GM15510 (cell line): ENCODE results near the gene PDIA4.

ENCODE experiments used
- POLR2A ChIP-seq: IDR thresholded peaks from 3 replicates; pipeline ENCODE4 v1.6.1; 2011; ENCODE audit warnings: borderline replicate concordance; ENCODE audit not compliant: insufficient read length; ENCODE audit errors: extremely low read depth

Gene PDIA4

GRCh38 chr7:148993193-148993592, 35.1 kb downstream of the PDIA4 start:
- TF ChIP-seq POLR2A: no peak

GRCh38 chr7:148991536-148991935, 36.8 kb downstream of the PDIA4 start:
- no peak for TF ChIP-seq POLR2A

- no peak for TF ChIP-seq POLR2A
Measured at GRCh38 chr7:148987751-148988512, 40.4 kb downstream of the PDIA4 start.

- peak; percentile 60 for TF ChIP-seq POLR2A
Measured at GRCh38 chr7:148987010-148987750, 41.1 kb downstream of the PDIA4 start.

DNA sequence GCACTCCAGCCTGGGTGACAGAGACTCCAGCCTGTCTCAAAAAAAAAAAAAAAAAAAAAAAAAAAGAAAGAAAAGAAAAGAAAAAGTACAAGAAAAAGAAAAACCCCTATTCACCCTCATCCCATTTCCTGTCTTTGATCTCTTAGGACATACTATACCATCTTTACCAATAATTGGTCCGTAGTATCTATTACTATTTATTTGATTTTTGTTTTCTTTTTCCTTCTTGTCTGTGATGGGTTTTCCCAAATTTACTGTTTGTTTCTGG, 41.6 kb downstream of the PDIA4 start:
- no peak for TF ChIP-seq POLR2A

- no peak for TF ChIP-seq POLR2A
Measured at GRCh38 chr7:148983200-148984146, 44.8 kb downstream of the PDIA4 start.

GRCh38 chr7:148982654-148983199, 45.6 kb downstream of the PDIA4 start:
- no peak for TF ChIP-seq POLR2A

- TF ChIP-seq POLR2A: no peak
Measured at GRCh38 chr7:148979827-148980226, 48.5 kb downstream of the PDIA4 start.

DNA sequence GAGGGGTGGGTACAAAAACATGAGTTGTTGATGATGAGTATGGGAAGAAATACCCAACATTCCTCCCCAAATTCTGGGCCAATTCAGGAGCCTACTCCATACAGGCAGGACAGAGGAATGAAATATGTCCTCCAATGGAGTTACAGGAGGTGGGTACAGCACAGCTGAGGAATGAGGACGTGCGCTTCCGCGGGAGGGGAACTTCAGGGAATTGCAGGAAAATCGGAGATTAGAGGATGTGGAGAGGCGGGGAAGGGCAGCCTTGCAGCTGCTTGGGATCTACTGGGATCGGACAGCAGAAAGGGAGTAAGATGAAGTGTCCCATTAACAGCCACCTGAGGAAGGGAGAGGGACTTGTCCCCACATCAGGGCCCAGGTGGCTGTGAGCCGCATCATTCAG, 50.2 kb downstream of the PDIA4 start:
- TF ChIP-seq POLR2A: no peak

DNA sequence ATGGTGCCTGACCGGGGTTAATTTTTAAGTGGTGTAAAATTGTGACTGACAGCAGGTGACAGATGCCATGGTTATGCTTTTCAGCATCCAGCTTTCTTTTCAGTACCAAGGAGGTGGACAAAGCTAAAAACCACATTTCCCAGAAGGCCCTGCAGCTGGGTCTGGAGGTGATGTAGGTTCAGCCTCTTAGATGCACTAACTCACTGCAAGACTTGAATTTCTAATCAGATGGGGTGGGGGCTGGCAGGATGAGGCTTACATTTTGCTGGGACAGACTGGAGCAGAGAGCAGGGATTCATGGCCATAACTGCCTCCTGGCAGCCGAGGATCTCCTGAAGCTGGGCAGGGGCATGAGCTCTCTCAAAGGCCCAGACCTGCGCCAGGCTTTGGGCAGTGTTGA, 52.4 kb downstream of the PDIA4 start:
- TF ChIP-seq POLR2A: no peak

DNA sequence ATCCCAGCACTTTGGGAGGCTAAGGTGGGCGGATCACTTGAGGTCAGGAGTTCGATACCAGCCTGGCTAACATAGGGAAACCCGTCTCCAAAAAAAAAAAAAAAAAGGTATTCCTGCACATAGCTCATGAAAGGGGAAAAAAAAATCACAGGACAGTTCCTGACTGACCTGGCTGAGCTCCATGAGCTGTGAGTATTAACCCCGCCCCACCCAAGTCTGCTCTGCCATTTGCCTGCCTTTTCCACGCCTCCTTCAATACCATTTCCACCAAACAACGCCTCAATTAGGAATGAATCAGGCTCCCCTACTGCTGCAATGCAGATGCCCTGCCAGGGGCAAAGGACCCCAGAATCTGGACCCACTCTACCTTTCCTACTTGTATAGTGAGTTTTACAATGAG, 55.0 kb downstream of the PDIA4 start:
- no peak for TF ChIP-seq POLR2A

GRCh38 chr7:148972375-148972774, 55.9 kb downstream of the PDIA4 start:
- TF ChIP-seq POLR2A: no peak

DNA sequence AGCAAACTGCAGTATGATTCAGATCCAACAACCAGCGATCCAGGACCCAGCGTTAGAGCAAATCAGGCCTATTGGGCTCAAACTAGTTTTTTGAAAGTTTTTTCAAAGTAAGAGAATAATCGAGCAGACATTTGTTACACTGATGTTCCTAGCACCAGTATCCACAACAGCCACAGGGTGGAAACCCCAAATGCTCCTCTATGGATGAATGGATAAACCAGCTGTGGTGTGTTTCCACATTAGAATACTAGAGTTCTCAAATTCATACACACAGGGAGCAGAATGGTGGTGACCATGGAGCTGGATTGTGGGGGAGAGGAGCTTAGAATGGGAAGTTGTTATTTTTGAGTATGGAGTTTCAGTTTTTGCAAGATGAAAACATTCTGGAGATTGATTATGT, 60.7 kb downstream of the PDIA4 start:
- no peak for TF ChIP-seq POLR2A

DNA sequence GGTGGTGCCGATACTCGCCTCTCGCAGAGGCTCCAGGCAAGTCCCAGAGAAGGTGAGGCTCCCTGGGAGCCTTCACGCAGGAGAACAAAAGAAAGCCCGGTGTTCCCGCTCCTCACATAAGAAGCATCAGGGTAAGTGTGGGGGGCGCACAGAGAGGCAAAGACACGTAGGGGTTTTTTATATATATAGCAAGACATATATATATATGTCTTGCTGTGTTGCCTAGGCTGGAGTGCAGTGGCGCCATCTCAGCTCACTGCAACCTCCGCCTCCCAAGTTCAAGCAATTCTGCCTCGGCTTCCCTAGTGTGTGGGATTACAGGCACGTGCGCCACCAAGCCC, 61.3 kb downstream of the PDIA4 start:
- no peak for TF ChIP-seq POLR2A
